HFF-Myc (cell line): ENCODE data around the gene KCNN3.

ENCODE experiments used
- DNase-seq: peaks from one replicate; pipeline ENCODE4 v3.0.0-alpha.2; 2011; ENCODE audit warnings: low read depth; ENCODE audit errors: extremely low read depth
- H3K4me3 ChIP-seq: replicated peaks from 2 replicates; pipeline ENCODE4 v1.5.1; 2011; ENCODE audit warnings: low read depth, mild to moderate bottlenecking, control low read depth, low read length
- CTCF ChIP-seq: IDR thresholded peaks from 2 replicates; pipeline ENCODE4 v1.5.1; 2012; ENCODE audit warnings: mild to moderate bottlenecking, low read depth, low read length, control low read depth; ENCODE audit errors: missing control alignments

Gene KCNN3

GRCh38 chr1:154818911-154819310, 51.2 kb downstream of the KCNN3 start:
- DNase-seq, result no peak
- TF ChIP-seq CTCF, result no peak

GRCh38 chr1:154816937-154817336, 53.1 kb downstream of the KCNN3 start:
- no peak overlapping the region for H3K4me3 ChIP-seq
- DNase-seq, result no peak
- no peak for TF ChIP-seq CTCF

More at GRCh38 chr1:154818911-154819310, 51.2 kb downstream of the KCNN3 start:
- H3K4me3 ChIP-seq, result no peak overlapping the region

DNA sequence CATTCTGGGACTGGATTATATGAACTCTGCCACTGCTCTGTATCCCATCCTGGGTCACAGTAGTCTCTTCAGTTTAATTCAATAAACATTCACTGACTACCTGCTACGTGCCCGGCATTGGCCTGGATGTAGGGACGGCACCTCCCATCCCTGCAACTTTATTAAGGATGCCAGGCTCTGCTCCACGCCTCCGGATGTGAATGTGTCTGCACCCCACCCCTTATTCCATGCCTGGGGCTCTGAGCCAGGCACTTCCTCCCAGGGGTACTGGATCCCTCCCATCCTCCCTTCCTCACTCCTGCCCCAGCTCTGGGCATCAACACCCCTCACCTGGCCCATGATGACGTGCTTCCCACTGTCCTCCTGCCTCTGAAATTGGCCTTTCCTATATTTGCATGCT, 53.7 kb downstream of the KCNN3 start:
- no peak overlapping the region for H3K4me3 ChIP-seq
- no peak for TF ChIP-seq CTCF
- no peak for DNase-seq

DNA sequence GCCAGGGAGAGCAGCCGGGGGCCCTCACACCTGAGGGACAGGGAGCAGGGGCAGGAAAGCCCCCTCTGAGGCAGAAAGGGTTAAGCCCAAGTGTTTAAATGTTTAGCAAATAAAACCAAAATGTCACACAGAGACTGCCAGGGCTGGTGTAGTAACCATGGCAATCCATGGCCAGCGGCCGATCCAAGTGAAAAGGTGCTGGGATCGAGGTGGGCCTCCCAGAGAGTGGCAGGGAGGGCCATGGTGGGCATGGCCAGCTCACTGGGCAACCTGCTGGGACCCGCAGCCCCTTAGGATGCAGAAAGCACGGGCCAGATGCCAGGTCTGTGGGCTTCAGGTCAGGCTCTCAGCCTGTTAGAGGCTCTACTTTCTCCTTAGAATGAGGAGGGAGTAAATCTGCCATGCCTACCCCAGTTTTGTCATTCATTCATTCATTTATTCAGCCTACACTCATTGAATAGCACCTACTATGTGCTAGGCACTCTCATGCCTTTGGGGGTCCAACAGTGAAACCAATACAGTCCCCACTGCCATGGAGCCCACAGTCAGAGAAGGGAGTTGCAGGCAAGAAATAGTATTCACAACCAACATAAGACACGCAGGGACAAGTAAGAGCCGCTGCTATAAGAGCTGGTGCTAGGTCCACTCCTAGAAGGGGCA, 56.1 kb downstream of the KCNN3 start:
- H3K4me3 ChIP-seq, result no peak overlapping the region
- no peak for TF ChIP-seq CTCF
- DNase-seq, result no peak

DNA sequence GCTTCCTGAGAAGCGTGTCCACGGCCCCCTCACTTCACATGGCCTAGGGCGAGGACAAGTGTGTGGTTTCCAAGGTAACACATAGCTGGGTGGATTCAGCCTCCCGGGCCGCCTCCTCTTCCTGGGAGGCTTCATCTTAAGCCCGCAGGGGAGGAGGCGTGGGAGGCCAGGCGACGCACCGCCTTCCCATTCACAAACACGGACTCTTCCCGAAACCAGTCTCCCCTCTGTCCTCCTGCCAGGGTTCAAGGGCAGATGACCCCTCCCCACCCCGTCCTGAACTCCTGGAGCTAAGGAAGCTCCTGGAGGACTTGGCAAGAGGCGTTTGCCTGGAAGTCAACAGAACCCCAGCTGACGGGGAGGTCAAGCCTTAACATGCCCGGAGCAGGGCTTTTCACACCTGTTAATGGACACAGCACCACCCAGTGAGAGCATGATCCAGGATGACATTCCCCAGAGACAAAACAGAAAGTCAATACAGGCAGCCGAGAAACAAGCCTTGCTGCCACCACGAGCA, 56.7 kb downstream of the KCNN3 start:
- no peak for DNase-seq
- H3K4me3 ChIP-seq, result no peak overlapping the region
- no peak for TF ChIP-seq CTCF

DNA sequence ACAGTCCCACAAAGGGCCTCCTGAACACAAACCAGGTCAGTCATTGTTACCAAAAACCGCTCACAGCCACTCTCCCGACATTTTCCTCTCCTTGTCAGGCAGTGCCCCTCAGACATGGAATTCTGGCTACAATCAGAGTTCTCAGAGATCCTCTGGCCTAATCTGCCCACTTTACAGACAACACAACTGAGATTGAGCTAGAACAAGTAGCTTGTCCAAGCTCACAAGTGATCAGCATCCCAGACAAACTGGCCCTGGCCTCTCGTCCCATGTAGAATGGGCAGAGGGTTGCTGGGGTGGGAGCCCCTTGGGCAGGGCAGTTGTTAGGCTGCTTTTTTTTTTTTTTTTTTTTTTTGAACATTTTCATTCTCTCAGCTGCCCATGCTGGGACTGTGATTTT, 57.2 kb downstream of the KCNN3 start:
- no peak for TF ChIP-seq CTCF
- no peak for DNase-seq
- H3K4me3 ChIP-seq, result no peak overlapping the region

DNA sequence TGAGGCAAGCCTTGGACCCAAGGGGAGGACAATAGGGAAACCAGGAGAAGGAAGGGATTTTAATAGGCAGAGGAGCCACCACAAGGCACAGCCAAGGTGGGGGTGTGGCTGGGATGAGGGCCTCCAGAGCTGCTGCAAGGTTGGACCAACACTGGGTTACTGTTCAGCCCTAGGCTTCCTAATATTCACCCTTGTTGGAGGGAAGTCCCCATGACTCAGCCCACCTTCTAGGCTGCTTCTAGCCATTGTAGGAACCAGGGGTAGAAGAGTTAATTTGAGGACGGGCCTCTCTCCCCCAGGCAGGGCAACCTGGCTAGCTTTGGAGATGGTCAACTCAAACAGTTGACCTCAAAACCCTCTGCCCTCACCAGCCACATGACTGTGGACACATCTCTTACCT, 59.5 kb downstream of the KCNN3 start:
- no peak for TF ChIP-seq CTCF
- no peak overlapping the region for H3K4me3 ChIP-seq
- no peak for DNase-seq
